ENCODE results near the gene TCF23.
"Not testable (repeated sequence)": the region's sequence is repeated elsewhere in the genome, so short reads cannot be mapped to it uniquely, and the experiment has no call there.

- not testable (repeated sequence) for TF ChIP-seq CTCF (conservative IDR thresholded peaks at IDR 0.05); EZH2 (IDR thresholded peaks at IDR 0.05; ENCODE audit: low read depth)
Measured at GRCh38 chr2:27175781-27176180, 27.0 kb downstream of the TCF23 start.

All from PC-9 (cell line).